ENCODE data around the gene MAB21L3.

Gene MAB21L3

DNA sequence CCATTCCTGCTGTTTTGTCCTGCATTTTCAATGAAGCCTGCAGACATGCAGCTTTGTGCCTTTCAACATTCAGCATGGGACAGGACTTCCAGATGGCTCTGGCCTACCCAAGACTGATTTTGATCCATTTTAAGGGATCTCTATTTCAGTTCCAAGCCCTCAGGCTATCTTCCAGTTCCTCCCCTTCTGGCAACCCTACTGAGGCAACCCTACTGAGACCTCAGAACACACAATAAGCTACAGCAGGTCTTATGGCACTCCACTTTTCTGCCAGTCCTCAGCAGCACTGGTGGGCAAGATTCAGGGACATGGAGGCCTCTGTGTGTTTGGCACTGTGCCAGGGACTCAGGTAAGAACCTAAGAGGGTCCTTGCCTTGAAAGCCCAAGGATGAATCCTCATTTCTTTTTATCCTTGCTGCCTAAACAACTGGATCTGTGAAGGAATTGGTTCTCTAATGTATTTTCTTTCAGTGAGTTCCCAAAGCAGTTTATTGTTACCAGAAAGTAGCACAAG, 50.7 kb downstream of the MAB21L3 start:
- H3K27ac ChIP-seq, result no peak overlapping the region
- DNase-seq (ENCODE audit: low read depth, low spot score), result no peak

DNA sequence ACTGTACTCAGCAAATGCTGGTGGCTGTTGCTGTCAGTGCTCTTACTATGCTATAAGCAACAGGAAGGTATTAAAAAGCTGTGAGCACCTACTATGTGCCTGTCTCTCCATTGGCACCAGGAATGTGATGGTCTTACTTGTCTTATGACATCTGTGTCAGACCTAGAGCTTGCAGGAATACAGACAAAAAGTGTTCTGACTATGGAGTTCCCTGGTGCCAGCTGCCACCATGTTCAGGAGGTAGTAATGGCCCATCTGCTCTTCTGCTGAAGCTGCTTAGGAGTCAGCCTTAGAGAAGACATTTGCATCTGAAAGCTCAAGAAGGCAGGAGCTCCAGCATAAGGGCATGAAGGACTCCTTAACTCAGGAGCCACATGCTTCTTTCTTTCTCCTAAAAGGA, 52.3 kb downstream of the MAB21L3 start:
- DNase-seq (ENCODE audit: low read depth, low spot score), result no peak
- no peak overlapping the region for H3K27ac ChIP-seq

DNA sequence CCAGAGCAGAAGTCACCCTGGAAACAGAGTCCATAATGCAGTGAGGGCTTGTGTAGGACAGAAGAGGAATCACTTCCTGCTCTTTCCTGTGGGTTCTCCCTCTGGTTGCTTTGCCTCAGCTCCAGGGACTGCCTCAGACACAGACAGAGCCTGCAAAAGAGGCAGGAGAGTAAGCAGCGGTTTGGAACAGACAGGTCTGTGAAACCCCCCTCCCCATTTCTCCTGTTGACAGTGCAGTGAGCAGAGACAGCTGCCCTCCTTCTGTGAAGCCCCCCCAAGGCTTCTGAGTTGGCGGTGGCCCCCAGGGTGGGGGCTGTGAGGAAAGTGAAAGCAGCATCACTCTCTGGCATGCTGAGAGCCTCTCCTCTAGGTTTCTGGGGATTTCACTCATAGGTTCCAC, 53.0 kb downstream of the MAB21L3 start:
- no peak overlapping the region for H3K27ac ChIP-seq
- DNase-seq (ENCODE audit: low read depth, low spot score), result no peak

DNA sequence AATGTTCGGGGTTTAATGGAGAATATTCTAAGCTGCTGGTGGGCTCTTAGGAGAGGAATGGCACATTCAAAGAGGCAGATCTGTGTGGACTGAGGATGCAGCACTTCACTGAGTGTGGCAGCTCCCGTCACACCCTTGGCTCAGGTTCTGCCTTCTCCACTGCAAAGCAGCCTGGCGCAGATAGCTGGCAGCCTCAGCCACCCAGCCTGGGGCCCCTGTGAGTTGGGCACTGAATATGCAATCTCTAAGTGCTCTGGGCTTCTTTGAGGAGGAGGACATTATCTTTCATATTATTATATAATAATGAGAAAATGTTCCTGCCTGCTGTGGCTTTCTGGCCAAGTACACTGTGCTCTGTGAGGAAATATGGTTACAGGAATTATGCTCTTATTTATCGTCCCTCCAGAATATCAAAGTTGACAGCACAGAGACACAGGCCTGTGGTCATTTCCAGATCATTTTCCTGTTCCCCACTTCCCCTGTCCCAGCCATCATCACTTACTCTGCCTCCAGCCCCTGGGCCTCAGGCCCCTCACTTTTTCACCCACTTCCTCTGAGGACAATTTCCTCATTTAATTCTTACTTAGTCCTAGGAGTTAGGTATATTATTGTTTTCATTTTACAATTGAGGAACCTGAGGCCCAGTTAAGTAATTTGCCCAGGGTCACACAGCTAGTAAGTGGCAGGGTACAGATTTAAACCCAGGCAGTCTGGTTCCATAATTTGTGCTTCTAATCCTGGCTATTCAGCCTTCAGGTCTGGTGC, 53.6 kb downstream of the MAB21L3 start:
- no peak for DNase-seq (ENCODE audit: low read depth, low spot score)
- no peak overlapping the region for H3K27ac ChIP-seq

DNA sequence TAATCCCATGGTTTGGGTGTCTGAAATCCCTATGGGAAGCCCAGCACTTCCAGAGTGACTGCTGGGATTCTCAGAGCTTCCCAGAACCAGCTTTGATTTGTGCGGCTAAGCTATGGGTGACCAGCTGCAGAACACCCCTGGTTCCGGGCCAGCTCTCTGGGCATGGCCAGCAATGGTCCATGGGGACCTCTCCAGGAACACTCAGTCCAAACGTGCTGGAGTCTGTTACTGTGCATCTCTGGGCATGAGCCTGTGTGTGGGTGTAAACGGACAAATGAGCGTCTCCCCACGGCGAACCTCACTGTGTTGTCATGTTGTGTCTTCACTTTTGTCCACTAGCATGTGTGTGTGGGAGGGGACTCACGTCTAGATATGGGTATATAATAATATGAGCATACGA, 54.4 kb downstream of the MAB21L3 start:
- no peak for DNase-seq (ENCODE audit: low read depth, low spot score)
- H3K27ac ChIP-seq, result no peak overlapping the region

DNA sequence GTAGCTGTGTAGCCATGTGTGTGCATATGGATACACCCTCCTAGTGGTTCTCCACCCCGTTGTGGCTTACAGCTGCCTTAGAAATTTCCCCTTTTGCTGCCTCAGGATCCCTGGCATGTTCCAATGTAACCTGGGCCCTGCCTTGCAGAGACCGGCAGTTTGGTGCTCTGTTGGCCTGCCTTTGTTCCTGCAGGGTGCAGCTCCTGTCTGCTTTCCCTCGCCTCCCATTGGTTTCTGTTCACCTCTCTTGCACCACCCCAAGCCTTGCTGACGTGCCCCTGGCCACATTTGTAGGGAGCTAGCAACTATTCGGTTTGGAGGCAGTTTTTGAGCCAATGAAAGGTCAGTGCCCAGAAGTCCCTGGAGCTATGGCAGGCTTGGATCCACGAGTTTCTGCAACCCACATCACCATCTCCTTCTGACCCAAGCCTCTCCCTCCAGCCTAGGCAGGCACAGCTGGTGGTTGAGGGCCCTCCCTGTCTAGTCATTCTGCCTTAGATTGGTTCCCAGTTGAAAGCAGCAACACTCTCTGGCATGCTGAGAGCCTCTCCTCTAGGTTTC, 54.9 kb downstream of the MAB21L3 start:
- DNase-seq (ENCODE audit: low read depth, low spot score), result no peak
- no peak overlapping the region for H3K27ac ChIP-seq

DNA sequence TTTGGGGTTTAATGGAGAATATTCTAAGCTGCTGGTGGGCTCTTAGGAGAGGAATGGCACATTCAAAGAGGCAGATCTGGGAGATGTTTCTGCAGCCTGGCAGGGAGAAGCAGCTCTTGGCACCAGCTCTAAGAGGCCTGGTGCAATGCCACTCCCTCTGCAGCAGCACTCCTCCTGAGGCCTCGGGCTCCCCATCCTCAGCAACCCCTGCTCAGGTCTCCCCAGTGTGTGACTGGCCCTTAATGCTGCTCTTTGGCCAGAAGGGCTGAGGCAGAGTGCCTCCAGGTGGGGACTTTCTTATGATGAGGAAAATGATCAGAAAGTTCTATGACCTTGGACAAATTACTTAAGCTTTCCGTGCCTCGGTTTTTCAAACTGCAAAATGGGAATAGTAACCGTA, 55.5 kb downstream of the MAB21L3 start:
- no peak for DNase-seq (ENCODE audit: low read depth, low spot score)
- H3K27ac ChIP-seq, result no peak overlapping the region

DNA sequence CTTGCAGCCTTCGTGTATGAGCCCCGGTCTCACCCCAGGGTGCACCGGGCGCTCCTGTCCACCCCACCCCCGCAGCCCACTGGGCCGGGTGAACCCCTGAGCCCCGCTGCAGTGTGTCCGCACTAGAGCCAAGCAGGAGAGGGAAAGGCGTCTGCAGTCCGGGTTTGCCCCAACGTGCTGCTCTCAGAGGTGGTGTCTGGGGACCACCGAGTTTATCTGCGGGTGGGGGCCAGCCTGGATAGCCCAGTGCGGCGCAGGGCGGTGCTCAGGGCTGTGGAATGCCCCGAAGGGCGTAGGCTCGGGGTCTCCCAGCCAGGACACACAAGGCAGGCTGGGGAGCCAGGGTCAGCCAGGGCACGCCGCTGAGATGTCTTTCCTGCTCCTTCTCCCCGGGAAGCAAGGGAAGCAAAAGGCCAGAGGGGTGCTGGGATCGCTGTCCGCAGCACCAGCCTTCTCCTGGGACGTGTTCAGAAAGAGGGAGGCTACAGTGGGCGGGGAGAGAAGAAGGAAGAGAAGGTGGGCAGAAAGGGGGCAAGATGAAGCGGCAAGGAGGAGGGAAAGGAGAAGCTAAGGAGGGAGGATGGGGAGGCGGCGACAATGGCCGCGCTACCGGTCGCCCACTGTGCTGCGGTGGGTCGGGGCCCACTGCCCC, 56.6 kb downstream of the MAB21L3 start:
- H3K27ac ChIP-seq, result no peak overlapping the region
- DNase-seq (ENCODE audit: low read depth, low spot score), result no peak

DNA sequence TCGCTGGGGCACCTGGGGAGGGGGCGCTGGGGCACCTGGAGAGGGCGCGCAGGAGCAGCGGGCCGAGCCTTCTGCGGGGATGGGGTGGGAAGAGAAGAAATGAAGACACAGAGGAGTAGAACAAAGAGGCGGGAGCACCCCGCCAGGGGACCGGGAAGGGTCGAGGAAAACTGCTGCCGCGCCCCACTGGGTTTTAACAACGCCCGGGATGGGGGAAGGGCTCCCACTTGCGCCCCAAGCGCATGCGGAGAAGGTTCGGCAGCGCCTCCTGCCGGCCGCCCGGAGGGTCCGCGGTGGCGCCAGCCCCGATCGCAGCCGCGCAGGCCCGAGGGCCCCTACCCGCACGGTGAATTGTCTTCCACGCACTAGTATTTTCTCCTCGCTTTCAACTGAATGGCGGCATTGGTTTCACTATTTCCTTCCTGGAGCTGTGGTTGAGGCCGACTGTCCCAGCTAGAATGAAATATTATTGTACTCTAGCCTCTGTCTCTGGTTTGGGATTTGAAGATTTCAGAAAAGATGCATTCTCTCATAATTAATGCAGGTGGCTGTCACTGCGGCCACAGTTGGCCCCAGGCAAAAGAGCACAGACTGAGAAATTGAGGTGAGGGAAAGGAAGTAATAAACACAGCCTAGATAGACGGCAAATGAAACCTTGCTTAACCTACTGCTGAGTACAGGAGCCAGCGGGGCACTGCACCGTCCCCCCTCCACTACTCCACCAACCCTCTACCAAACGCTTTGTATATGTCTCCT, 57.3 kb downstream of the MAB21L3 start:
- no peak overlapping the region for H3K27ac ChIP-seq
- no peak for DNase-seq (ENCODE audit: low read depth, low spot score)

DNA sequence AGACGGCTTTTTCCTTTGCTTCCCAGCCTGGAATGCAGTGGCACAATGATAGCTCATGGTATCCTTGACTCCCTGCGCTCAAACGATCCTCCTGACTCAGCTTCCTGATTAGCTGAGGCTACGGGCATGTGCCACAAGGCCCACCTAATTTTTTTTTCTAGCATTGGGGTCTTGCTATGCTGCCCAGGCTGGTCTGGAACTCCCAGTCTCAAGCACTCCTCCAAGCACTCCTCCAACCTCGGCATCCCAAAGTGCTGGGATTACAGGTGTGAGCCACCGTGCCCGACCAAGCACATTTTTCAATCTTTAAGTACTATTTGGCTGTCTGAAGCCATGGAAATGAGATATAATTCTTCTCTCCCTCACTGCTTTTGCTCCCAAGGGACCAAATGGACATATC, 58.7 kb downstream of the MAB21L3 start:
- DNase-seq (ENCODE audit: low read depth, low spot score), result no peak
- H3K27ac ChIP-seq, result no peak overlapping the region

DNA sequence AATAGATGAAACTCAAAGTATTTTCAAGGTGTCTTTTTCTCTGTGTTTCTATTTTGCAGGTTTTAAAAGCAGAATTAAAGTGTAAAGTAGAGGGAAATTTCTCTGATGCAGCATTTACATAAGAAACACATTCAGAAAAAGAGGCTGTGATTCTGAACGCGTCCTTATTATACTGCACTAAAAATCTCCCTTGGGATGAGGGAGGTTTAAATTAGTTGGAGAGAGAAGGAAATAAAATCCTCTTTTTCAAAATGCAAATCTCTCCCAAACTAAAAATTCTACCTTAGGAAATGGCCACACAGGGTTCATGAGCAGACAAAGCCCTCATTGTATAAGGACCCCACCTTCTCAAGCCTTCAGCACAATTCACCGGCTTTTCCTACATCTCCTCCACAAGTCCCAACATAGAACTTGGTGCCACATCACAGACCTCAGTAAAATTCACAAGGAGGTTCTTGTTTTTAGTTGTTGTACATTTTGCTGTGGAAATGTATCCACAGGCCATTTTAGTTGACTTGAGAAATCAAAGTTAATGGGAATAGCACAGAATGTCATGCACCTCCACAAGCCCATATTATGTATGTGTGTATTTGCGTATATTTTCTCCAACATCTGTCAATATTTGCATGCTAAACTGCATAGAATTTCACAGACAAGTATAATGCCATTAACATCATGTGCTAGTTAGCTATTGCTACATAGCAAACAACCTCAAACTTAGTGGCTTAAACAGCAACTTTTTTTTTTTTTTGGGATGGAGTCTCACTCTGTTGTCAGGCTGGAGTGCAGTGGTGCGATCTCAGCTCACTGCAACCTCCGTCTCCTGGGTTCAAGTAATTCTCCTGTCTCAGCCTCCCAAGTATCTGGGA, 59.8 kb downstream of the MAB21L3 start:
- DNase-seq (ENCODE audit: low read depth, low spot score), result no peak
- H3K27ac ChIP-seq, result no peak overlapping the region

DNA sequence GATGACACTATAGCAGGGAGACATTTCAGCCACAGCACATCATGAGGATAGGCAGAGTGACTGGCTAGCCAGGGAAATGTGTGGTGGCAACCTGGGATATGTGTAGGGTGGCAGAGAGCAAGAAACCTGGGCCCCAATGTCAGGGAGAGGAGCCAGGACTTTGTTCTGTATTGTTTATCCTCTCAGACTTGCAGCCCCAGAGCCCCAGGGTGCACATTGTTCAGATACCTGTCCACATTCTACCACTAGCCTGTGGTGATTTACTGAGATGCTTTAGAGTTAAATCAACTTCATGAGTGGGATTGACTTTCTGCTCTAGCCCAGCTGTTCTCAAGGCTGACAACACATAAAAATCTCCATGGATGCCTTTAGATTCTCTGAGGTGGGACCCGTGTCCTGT, 61.5 kb downstream of the MAB21L3 start:
- no peak overlapping the region for H3K27ac ChIP-seq
- DNase-seq (ENCODE audit: low read depth, low spot score), result no peak

DNA sequence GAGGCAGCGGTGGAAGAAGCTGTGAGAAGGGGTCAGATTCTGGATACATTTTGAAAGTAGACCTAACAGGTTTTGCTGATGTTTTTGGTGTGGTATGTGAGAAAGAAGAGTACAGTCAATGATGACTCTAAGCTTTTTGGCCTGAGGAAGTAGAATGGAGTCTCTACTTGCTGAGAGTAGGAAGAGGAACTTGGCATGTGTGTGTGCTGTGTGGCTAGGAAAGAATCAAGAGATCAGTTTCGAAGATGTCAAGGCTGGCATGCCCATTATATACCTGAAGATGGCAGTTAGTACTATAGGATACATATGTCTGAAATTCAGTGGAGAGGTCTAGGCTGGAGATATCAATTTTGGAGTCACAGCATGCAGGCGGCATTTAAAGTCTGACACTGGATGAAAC, 64.4 kb downstream of the MAB21L3 start:
- H3K27ac ChIP-seq, result no peak overlapping the region
- no peak for DNase-seq (ENCODE audit: low read depth, low spot score)

DNA sequence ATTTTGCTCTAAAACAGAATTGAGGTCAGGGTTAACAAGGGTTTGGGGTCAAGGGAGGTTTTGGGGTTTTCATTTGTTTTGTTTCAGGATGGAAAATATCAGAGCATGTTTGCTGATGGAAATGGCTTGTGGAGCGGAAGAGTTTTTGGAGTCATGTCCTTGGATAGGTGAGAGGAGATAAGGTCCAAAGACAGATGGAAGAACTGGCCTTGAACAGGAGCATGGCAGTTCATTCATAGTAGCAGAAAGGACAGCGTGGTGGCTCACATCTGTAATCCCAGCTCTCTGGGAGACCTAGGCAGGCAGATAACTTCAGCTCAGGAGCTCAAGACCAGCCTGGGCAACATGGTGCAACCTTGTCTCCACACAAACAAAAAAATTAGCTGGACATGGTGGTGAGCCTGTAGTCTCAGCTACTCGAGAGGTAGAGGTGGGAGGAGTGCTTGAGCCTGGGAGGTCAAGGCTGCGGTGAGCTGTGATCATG, 65.1 kb downstream of the MAB21L3 start:
- DNase-seq (ENCODE audit: low read depth, low spot score), result no peak
- H3K27ac ChIP-seq, result no peak overlapping the region

DNA sequence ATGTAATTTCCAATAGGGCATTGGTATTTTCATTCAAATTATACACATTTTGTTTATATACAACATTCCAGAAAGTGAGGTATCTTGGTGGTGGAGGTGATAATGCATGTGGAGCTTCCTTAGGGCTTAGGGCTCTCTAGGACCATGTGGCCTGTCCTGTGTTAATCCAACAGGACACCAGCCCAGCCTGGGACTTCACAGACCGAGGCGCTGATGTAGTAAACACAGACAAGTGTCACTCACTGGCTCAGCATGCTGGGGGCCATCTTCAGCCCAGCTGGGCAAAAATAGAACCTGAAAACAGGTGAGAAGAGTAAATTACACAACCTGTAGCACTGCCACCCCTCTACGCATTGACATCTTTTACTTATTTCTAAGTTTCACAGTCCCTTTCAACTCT, 66.7 kb downstream of the MAB21L3 start:
- no peak for DNase-seq (ENCODE audit: low read depth, low spot score)
- H3K27ac ChIP-seq, result no peak overlapping the region

DNA sequence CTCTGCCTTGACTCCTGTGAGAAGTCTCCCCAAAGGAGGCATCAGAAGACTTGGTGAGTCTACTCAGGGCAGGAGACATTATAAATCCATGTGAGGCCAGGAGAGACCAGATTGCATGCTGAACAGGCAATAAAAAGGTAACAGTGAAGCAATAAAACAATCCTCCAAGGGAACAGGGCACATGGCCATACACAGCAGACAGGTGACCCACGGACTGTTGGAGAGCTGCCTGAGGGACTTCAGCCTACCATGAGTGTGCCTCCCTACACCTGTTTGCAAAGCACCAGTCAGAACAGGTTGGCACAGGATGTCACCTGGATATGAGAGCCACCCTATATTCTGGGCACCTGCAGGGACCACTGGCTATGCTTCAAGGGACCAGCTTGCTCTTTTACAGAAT, 67.6 kb downstream of the MAB21L3 start:
- DNase-seq (ENCODE audit: low read depth, low spot score), result no peak
- H3K27ac ChIP-seq, result no peak overlapping the region

DNA sequence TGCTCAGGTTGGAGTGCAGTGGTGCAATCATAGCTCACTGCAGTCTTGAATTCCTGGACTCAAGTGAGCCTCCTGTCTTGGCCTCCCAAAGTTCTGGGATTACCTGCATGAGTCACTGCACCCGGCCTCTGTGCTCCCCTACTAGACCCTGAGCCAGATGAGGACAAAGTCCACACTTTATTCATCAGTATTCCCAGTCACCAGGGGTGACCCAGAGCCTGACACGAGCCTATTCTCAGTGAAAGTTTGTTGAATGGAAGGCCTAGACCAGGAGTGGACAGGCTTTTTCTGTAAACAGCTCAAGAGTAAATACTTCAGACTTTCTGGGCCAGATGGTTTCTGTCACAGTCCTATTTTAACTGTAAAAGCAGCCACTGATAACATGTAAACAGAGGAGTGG, 68.2 kb downstream of the MAB21L3 start:
- H3K27ac ChIP-seq, result no peak overlapping the region
- no peak for DNase-seq (ENCODE audit: low read depth, low spot score)

DNA sequence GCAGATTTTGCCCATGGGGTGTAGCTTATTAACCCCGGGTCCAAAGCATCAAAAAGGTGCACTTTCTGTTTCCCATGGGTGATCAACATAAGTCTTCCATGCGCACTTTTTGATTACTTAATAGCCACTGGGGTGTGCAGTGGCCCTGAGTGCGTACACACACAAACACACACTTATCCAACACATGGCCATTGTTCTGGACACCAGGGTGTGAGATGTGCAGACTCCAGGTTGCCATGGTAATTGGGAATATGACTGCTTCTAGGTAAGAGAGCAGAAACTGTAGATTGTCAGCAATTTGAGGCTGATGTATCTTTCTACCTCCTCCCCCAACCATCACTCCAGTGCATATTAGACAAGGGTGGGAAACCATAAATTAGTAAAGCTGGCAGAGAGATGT, 68.8 kb downstream of the MAB21L3 start:
- H3K27ac ChIP-seq, result no peak overlapping the region
- no peak for DNase-seq (ENCODE audit: low read depth, low spot score)

DNA sequence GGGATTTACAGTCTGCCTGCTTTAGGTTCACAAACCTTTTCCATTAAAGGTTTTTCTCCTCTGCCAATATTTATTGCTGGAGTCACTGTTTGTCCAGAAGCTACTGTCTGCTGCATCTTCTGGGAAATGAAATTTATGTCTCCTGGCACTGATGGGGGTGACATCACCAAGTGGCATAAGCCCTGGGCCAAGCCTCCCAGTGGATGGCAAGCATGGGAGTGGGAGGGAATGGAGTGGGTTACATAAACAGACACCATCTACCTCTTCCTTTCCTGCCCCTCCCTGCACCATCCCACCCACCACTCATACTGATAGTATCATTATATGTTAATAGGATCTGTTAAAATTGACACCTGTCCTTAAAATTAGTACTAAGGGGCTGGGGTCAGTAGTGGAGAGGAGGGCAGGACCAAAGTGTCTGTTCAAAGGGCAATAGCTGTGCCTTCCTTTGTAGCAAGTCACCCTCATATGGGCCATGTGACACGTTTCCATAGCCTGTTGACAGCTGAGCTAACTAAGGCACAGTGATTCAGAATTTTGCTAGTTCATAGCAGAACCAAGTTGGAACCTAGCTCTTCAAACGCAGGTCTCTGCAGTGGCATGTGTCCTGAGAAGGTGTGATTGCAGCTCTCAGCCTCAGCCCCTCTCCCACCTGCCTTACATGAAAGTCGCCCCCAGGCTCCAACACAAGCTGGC, 71.0 kb downstream of the MAB21L3 start:
- H3K27ac ChIP-seq, result no peak overlapping the region
- DNase-seq (ENCODE audit: low read depth, low spot score), result no peak
